Measurements from ENCODE around the gene GGN. TPM values are rescaled to one million over a fixed set of nuclear protein-coding genes. Genes with fewer than 3 reads are reported as not detected.
"Not testable (repeated sequence)": the region's sequence is repeated elsewhere in the genome, so short reads cannot be mapped to it uniquely, and the experiment has no call there.

The GGN gene
- total RNA-seq, 1 donor from 2014 or later: 1.2 TPM

- Mint-ChIP-seq H3K27ac (peak overlapping the region; percentile 70), H3K27me3 (peaks cover 7% of the 10 kb centered on the region), H3K4me1 (peaks cover 48% of the 10 kb centered on the region), H3K4me3 (no peak overlapping the region), H3K9me3 (no peaks in the 10 kb centered on the region), H3K36me3 (ENCODE audit: low read depth) (no peaks in the 10 kb centered on the region)
- intact Hi-C loops (cut with micrococcal nuclease): loop anchor here (5.0 kb wide), 1 partner anchor 63 kb away; no protein-coding TSS in a partner anchor
- TF ChIP-seq, protein P1, sequence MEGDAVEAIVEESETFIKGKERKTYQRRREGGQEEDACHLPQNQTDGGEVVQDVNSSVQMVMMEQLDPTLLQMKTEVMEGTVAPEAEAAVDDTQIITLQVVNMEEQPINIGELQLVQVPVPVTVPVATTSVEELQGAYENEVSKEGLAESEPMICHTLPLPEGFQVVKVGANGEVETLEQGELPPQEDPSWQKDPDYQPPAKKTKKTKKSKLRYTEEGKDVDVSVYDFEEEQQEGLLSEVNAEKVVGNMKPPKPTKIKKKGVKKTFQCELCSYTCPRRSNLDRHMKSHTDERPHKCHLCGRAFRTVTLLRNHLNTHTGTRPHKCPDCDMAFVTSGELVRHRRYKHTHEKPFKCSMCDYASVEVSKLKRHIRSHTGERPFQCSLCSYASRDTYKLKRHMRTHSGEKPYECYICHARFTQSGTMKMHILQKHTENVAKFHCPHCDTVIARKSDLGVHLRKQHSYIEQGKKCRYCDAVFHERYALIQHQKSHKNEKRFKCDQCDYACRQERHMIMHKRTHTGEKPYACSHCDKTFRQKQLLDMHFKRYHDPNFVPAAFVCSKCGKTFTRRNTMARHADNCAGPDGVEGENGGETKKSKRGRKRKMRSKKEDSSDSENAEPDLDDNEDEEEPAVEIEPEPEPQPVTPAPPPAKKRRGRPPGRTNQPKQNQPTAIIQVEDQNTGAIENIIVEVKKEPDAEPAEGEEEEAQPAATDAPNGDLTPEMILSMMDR (IDR thresholded peaks at IDR 0.05): no peak
- DNase-seq (no peak), ATAC-seq (ENCODE audit: low read depth) (no peak)
- POLR2A ChIA-PET: no interaction called here
- CTCF ChIA-PET: no interaction called here
Measured at GRCh38 chr19:38429811-38430156, 42.0 kb upstream of the GGN start.

DNA sequence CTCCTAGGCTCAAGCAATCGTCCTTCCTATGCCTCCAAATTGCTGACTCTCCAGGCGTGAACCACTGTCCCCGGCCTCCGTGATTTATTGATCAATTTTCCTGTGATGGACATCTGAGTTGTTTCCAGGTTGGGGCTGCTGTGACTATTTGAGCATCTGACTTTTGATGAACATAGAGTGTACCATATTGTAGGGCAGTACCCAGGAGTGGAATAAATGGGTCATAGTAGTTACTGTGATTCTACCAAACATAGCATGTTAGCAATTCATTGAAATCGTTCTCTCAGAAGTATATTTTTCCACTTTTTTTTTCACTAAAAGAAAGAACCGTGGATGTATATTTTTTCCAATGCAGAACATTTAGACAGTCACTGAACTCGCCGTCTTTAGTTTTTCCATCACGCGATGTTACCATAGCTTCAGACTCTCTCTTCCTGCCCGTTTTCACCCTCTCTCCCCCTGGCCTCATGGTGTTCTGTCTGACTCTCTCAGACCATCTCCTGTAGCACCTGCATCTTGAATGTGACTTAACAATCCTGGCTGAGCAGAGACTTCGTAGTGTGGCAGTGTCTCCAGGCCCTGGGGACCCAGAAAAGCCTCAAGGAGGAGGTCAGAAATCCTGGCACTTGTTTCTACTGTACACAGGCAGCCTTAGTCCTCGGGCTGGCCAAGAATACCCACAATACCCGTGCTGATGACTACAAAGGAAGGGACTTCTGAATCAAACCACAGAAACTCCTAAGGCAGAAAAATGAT lies 41.4 kb upstream of the GGN start:
- DNase-seq (no peak), ATAC-seq (ENCODE audit: low read depth) (no peak)
- POLR2A ChIA-PET: interaction anchor here (0.5 to 4.2 kb wide), 2 partner anchors 26 to 359 kb away, joined by 6 to 31 read pairs; partner anchors contain the start of gene FAM98C
- no peaks in the 10 kb centered on the region for H3K36me3 Mint-ChIP-seq (ENCODE audit: low read depth)
- intact Hi-C loops (cut with micrococcal nuclease): loop anchor here (5.0 kb wide), 1 partner anchor 63 kb away; no protein-coding TSS in a partner anchor
- peaks cover 5% of the 10 kb centered on the region for H3K27me3 Mint-ChIP-seq
- H3K9me3 Mint-ChIP-seq: no peaks in the 10 kb centered on the region
- peak overlapping the region; percentile 24 for H3K4me3 Mint-ChIP-seq
- TF ChIP-seq, protein P1 (IDR thresholded peaks at IDR 0.05): no peak
- peaks cover 46% of the 10 kb centered on the region for H3K4me1 Mint-ChIP-seq
- CTCF ChIA-PET: interaction anchor here (1.8 kb wide), 1 partner anchor 26 kb away, joined by 6 read pairs; the partner anchor contains the start of gene FAM98C
- peak overlapping the region; percentile 70 for H3K27ac Mint-ChIP-seq

GRCh38 chr19:38427035-38427677 lies 39.3 kb upstream of the GGN start:
- DNase-seq; H3K36me3 Mint-ChIP-seq (ENCODE audit: low read depth); H3K9me3 Mint-ChIP-seq; H3K27me3 Mint-ChIP-seq: not testable (repeated sequence)
- ChIA-PET POLR2A (interaction anchor here (0.7 to 4.2 kb wide), 8 partner anchors 24 to 978 kb away, joined by 3 to 31 read pairs (median 5); partner anchors contain the start of genes EIF3K and FAM98C), CTCF (interaction anchor here (1.8 to 3.8 kb wide), 2 partner anchors 23 to 24 kb away, joined by 6 to 29 read pairs; partner anchors contain the start of gene FAM98C)
- peak overlapping the region; percentile 94 for H3K27ac Mint-ChIP-seq
- peak; percentile 76 for ATAC-seq (ENCODE audit: low read depth)
- intact Hi-C loops (cut with micrococcal nuclease): loop anchor here (5.0 kb wide), 1 partner anchor 65 kb away; no protein-coding TSS in a partner anchor
- peak overlapping the region; percentile 74 for H3K4me3 Mint-ChIP-seq
- peaks cover 39% of the 10 kb centered on the region for H3K4me1 Mint-ChIP-seq

DNA sequence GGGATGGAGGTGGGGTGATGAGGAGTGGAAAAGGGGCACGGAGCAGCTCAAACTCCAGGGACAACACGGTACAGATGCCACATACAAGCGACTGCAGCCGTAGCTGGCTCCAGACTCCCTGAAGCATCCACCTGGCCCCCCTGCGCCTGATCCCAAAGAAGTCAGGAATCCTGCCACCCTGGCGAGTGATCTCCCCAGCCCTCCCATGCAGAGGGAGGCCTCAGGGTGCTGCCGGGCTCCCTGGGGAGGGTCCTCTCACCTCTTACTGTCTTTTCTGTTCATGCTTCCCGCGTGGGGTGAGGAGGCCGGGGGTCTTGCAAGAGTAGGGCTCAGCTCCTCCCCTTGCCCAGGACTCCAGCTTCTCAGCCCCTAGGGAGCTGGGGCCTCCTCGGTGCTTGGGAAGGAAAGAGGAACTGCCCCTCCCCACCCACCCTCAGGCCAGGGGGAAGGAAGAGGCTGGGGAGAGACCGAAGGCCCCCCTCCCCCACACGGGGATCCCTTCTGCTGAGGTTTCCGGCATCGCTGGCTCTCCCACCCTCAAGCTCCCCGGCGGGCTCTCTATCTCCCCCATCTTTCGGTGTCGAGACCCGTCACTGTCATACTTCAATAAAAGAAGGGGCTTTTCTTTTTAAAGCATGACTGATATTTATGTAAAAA lies 38.1 kb upstream of the GGN start, which contains the start of gene RASGRP4:
Gene RASGRP4, minus strand, starts transcription at position 410 of the 657 bp plus-strand sequence. Its CDS starts 128 bp downstream, at position 282.
- peaks cover 39% of the 10 kb centered on the region for H3K4me1 Mint-ChIP-seq
- ATAC-seq (ENCODE audit: low read depth) (peak; percentile 76), DNase-seq (peak; percentile 66)
- intact Hi-C loops (cut with micrococcal nuclease): loop anchor here (1.0 to 5.0 kb wide), 4 partner anchors 9 to 192 kb away; partner anchors contain the start of gene FAM98C
- H3K4me3 Mint-ChIP-seq: peak within 1 kb of the TSS; percentile 74
- ChIA-PET CTCF (interaction anchor here (0.6 to 3.8 kb wide), 3 partner anchors 22 to 189 kb away, joined by 3 to 29 read pairs (median 3); partner anchors contain the start of gene FAM98C), POLR2A (interaction anchor here (0.5 to 4.2 kb wide), 15 partner anchors 9 to 1836 kb away, joined by 3 to 31 read pairs (median 5); partner anchors contain the start of genes ACTN4, EIF3K, FAM98C and MAP4K1)
- peak within 1 kb of the TSS; percentile 94 for H3K27ac Mint-ChIP-seq
- H3K36me3 Mint-ChIP-seq (ENCODE audit: low read depth): no peaks in the 10 kb centered on the region
- H3K9me3 Mint-ChIP-seq: no peaks in the 10 kb centered on the region
- TF ChIP-seq, protein P1 (IDR thresholded peaks at IDR 0.05): no peak
- no peaks in the 10 kb centered on the region for H3K27me3 Mint-ChIP-seq

GRCh38 chr19:38425222-38425809 lies 37.5 kb upstream of the GGN start:
- Mint-ChIP-seq H3K9me3 (no peaks in the 10 kb centered on the region), H3K36me3 (ENCODE audit: low read depth) (no peaks in the 10 kb centered on the region), H3K27ac (no peak overlapping the region), H3K27me3 (no peaks in the 10 kb centered on the region), H3K4me1 (peaks cover 39% of the 10 kb centered on the region), H3K4me3 (peak overlapping the region; percentile 74)
- DNase-seq: no peak
- ChIA-PET CTCF (interaction anchor here (0.6 to 3.8 kb wide), 2 partner anchors 21 to 190 kb away, joined by 3 to 29 read pairs; partner anchors contain the start of gene FAM98C), POLR2A (interaction anchor here (0.6 to 4.2 kb wide), 9 partner anchors 8 to 509 kb away, joined by 3 to 31 read pairs (median 4); partner anchors contain the start of genes ACTN4, EIF3K, FAM98C and MAP4K1)
- ATAC-seq (ENCODE audit: low read depth): no peak
- TF ChIP-seq, protein P1 (IDR thresholded peaks at IDR 0.05): no peak
- intact Hi-C loops (cut with micrococcal nuclease): loop anchor here (5.0 kb wide), 1 partner anchor 67 kb away; no protein-coding TSS in a partner anchor
